ENCODE results near the gene PROKR2.

GRCh38 chr20:5268449-5268848 is 48.3 kb downstream of the PROKR2 start:
- no peak for TF ChIP-seq L3MBTL2 (conservative IDR thresholded peaks at IDR 0.05)
- no peak for TF ChIP-seq CTBP1 (IDR thresholded peaks at IDR 0.05; ENCODE audit: borderline replicate concordance)

All from HEK293T (cell line).